IPS-18c (cell line): Measurements from ENCODE around the gene KRT77.
"Not testable (repeated sequence)": the region's sequence is repeated elsewhere in the genome, so short reads cannot be mapped to it uniquely, and the experiment has no call there.

Source experiments
- H3K4me3 ChIP-seq: 2 replicates; pipeline ENCODE4 v1.7.0; 2013; ENCODE audit warnings: low read depth, mild to moderate bottlenecking, low read length, moderate library complexity; ENCODE audit not compliant: insufficient read depth
- H3K9me3 ChIP-seq: one replicate; pipeline ENCODE4 v1.6.1; 2013; ENCODE audit warnings: mild to moderate bottlenecking, low read length, moderate library complexity; ENCODE audit not compliant: control insufficient read depth, insufficient read depth

Gene KRT77

GRCh38 chr12:52703424-52703823 lies at the start of gene KRT77:
Gene KRT77 (minus strand): TSS chr12:52703524. CDS start chr12:52703434, 90 bp downstream.
- no peak within 1 kb of the TSS for H3K4me3 ChIP-seq
- H3K9me3 ChIP-seq = no peaks in the 10 kb centered on the region

DNA sequence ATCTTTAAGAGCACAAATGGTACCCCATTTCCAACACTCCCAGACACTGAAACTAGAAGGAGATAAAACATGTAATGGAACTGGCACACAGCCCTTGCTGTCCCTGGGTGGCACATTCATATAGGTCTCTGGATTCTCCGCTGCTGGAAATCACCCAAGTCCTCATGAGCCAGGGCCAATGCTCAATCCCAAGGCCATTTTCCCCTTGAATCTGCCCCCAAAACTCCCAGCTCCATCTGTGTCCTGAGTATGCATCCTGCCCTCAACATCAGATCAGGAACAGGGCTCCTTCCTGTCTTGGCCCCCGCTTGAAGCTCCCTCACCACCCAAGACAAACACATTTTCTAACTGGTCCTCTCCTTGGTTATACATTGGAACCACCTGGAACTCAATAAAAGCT lies 49.2 kb upstream of the KRT77 start:
- no peak overlapping the region for H3K4me3 ChIP-seq
- no peaks in the 10 kb centered on the region for H3K9me3 ChIP-seq

DNA sequence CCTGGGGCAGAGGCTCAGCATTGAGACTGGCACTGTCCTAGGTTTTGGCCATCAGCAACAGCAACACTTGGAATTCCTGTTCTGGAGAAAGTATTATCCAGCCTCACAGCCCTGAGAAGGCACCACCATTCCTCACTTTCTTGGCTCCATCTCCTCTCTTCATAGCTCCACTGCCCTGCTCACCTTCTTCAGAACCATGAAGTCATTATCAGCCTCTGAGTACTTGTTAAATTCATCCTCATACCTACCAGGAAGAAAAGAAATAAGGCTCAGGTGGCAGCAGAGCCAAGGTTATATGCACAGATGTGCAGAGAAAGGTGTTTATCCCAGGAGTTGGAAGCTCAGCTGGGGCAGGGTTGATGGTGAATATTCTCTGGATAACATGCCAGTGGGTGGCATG lies 48.5 kb upstream of the KRT77 start:
- Histone ChIP-seq H3K4me3 (no peak overlapping the region), H3K9me3 (no peaks in the 10 kb centered on the region)

DNA sequence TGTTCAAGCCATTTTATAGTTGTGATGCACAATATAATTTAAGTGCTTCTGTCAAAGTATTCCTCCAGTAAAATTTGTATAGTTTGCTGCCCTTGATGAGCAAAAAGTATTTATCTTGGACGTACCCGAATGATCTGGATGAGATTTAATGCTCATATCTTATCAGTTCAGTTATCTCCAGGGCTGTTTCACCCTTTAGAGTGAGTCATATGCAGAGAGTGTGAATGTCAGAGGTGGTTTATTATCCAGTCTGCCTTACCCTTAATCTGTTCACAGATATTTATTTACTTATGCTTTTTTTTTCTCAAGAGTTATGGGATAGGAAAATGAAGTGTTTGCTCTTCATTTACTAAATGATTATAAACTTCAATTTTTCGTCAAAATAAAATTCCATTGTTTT lies 47.2 kb upstream of the KRT77 start:
- not testable (repeated sequence) for H3K4me3 ChIP-seq, H3K9me3 ChIP-seq

DNA sequence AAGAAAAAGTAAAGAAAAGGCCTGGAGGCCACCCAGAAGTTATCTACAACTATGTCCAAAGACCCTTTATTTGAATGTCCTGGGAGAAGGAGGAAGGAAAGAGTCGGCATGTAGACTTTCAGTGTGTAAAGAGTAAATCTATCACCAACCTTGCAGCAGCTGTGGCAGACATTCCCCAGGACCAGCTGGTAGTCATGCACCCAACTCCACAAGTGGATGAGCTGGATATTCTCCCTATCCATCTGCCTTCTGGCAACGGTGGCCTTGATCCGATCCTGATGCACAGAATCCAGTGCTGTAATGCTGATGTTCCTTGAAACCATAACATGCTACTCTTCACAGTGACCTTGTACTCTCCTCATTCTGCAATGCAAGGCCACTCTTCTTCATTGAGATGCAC lies 46.5 kb upstream of the KRT77 start:
- no peaks in the 10 kb centered on the region for H3K9me3 ChIP-seq
- no peak overlapping the region for H3K4me3 ChIP-seq

GRCh38 chr12:52748578-52748977 lies 45.3 kb upstream of the KRT77 start:
- no peak overlapping the region for H3K4me3 ChIP-seq
- no peaks in the 10 kb centered on the region for H3K9me3 ChIP-seq

- H3K4me3 ChIP-seq = no peak overlapping the region
- H3K9me3 ChIP-seq = no peaks in the 10 kb centered on the region
These were observed 42.2 kb upstream of the KRT77 start for GRCh38 chr12:52745554-52745953.

DNA sequence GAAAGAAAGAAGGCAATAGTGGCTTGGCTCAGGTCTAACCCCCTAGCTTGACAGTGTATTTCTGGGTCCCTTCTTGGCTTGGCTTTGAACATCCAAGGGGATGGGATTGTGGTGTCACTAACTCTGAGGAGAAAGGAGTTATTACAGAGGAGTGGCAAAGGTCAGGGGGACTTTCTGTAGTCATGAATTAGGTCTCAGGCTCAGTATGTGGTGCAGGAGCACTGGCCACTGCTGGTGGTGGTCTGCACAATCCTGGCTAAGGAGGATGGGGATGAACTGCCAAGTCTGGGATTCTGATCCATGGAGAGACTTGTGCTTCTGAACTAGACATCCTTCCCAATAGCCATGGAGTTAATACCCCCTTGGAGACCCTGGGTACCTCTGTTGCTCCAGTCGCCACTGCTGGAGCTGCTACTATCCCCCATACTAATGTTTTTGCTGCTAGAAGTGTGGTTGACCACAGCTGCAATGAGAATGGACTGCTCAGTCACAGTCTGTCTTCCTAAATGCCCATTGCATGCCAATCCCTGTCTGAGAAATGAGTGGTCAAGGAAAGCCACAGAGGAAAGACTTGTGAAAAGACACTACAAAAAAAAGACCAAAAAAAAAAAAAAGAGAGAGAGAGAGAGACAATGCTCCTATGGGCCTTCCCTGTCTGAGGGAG lies 41.3 kb upstream of the KRT77 start:
- no peaks in the 10 kb centered on the region for H3K9me3 ChIP-seq
- no peak overlapping the region for H3K4me3 ChIP-seq

DNA sequence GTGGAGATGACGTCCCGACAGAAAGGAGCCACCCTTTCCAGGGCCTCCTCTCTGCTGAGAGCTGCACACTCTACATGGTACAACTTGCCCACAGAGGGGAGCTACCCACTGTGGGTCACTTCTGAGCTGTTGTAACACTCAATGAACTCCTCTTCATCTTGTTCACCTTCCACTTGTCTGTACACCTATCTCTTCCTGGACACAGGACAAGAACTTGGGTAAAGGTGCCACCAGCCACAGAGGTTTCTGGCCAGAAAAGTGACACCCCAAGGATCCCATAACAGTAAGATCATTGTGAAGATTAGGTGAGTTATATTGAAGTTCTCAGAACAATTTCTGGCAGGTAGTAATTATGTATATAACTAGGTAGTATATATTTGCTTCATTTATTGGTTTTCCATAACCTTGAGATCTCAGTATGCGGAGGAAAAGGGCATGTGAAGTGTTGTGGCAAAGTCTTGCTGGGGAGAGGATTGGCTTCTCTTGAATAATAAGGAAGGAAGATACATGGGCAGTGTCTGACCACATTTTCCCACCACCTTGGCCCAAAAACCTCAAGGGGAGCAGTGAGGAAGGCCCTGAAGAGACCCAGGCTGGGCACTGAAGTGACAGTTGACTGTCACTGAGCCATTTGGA lies 39.6 kb upstream of the KRT77 start:
- H3K9me3 ChIP-seq = no peaks in the 10 kb centered on the region
- no peak overlapping the region for H3K4me3 ChIP-seq

- no peak overlapping the region for H3K4me3 ChIP-seq
- no peaks in the 10 kb centered on the region for H3K9me3 ChIP-seq
These were observed 38.9 kb upstream of the KRT77 start for GRCh38 chr12:52742196-52742580.

DNA sequence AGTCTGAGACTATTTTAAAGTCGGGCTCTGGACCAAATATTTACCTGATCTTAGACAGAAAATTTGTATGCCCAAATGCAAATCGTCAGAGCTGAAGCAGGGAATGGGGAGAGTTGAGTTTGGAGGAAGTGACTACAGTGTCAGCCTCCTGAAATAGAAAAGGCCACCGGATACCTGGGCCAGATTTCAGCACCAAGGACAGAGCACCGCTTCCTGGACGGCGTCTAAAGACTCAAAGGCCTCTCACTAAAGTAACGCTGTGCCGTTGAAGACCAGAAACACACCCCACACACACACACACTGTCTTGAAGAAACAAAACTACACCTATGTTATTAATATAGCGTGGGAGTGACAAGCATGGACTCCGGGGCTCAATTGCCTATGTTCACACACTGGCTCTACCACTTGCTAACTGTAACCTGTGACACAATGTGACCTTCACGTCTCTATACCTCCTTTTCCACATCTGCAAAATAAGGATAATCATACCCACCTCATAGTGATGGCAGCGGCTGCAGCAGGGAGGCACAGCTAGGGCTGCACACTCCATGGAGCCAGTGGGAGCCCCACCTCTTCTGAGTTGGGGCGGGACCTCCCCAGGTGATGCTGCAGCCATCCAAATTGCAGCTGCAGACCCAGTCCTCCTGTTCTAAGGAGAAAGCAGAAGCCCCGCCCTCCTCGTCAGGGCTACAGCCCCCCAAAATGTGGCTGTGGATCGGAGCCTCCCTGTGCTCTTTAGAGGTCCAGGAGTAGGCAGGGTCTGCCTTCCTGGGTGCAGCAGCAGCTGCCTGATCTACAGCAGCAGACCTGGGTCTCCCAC lies 38.3 kb upstream of the KRT77 start:
- Histone ChIP-seq H3K9me3 (no peaks in the 10 kb centered on the region), H3K4me3 (no peak overlapping the region)

DNA sequence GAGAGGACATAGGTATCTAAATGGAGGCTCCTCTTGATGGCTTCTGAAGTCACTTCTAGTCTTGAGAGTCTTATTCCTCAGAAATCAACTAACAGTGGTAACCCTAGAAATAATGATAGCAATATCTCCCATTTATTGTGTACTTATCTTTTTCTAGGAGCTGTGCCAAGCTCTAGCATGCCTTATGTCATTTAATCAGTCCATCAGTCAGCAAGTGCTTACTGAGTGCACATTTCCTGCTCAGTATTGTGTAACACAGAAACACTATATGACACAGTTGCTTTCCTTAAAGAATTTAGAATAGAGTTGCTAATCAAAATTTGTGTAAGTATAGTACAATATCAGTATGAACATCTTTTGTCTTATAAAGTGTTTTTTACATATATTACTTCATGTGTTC lies 37.3 kb upstream of the KRT77 start:
- H3K9me3 ChIP-seq = peaks cover 2% of the 10 kb centered on the region
- no peak overlapping the region for H3K4me3 ChIP-seq

DNA sequence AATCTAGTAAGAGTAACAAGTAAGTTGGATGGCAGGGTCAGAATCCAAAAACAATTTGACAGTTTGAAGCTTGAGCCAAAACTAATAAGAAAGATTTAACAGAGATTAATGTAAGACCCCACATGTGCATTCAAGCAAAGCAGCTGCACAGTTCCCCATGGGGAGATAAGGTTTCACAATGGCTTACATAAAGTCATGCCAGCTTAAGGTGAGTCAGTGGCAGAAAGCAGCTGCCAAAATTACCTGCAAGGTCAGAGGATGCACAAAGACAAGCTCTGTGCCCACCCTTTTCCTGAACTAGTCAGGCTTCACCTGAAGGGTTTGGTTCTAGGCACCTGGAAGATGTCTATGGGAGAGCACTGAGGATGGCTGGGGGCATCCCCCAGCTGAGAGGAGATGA lies 36.6 kb upstream of the KRT77 start:
- H3K9me3 ChIP-seq = peaks cover 2% of the 10 kb centered on the region
- H3K4me3 ChIP-seq = no peak overlapping the region

- peaks cover 2% of the 10 kb centered on the region for H3K9me3 ChIP-seq
These were observed 32.7 kb upstream of the KRT77 start for GRCh38 chr12:52735816-52736632.

DNA sequence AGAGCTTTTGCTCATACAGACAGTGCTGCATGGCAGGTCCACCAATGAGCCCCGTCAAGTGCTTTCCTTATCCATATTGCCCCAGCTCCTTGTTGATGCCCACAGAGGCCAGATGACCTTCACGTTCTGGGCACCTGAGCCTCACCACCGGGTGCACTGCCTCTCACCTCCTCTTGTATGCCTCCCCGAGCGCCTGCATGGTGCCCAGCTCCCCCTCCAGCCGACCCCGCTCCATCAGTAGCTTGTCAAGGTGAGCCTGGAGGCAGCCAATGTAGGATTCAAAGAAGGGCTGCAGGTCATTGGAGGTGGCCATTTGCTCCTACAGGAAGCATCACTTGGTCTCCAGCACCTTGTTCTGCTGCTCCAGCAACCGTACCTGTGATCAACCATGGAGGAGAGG lies 31.8 kb upstream of the KRT77 start:
- Histone ChIP-seq H3K4me3 (no peak overlapping the region), H3K9me3 (peaks cover 2% of the 10 kb centered on the region)

More at GRCh38 chr12:52735816-52736632, 32.7 kb upstream of the KRT77 start:
- H3K4me3 ChIP-seq = no peak overlapping the region

GRCh38 chr12:52730793-52731192 lies 27.5 kb upstream of the KRT77 start:
- Histone ChIP-seq H3K4me3 (no peak overlapping the region), H3K9me3 (no peaks in the 10 kb centered on the region)

DNA sequence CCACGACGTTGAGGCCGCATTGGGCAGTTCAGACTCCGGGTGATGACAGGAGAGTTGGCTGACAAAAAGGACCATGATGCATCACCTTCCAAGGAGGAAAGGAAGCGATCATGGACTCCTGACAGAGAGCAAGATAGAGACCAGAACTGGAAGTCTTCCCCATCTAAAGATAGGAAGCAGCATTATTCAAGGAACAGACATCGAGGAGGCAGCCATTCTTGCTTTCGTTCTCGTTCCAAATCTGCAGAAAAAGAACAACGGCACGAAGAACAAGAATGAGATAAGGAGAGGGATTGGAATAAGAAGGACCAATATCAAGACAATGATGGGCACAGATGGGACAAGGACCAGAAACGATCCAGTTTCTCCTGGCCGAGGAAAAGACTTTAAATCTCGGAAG lies 27.1 kb upstream of the KRT77 start:
- H3K9me3 ChIP-seq = no peaks in the 10 kb centered on the region
- H3K4me3 ChIP-seq = no peak overlapping the region
